Activated T-helper 1 cell treated with Interleukin-2 at 50 U/mL for 16 hours (primary cell): ENCODE data around the gene TOP1.

Experiments used
- DNase-seq: peaks from one replicate; pipeline ENCODE4 v3.0.0-alpha.2; 2020; ENCODE audit warnings: low read depth

Gene TOP1

GRCh38 chr20:41168281-41169161 lies 139.9 kb downstream of the TOP1 start:
- DNase-seq, result no peak

- no peak for DNase-seq
Observed at GRCh38 chr20:41169162-41169690, 140.6 kb downstream of the TOP1 start.

GRCh38 chr20:41169791-41170351 lies 141.2 kb downstream of the TOP1 start:
- DNase-seq, result no peak

GRCh38 chr20:41170386-41171105 lies 141.9 kb downstream of the TOP1 start:
- no peak for DNase-seq

- no peak for DNase-seq
Observed at GRCh38 chr20:41171736-41172295, 143.2 kb downstream of the TOP1 start.

GRCh38 chr20:41172296-41173140 lies 143.9 kb downstream of the TOP1 start:
- DNase-seq, result no peak

GRCh38 chr20:41173161-41173721 lies 144.6 kb downstream of the TOP1 start:
- DNase-seq, result peak; percentile 48

- no peak for DNase-seq
Observed at GRCh38 chr20:41173791-41174341, 145.2 kb downstream of the TOP1 start.
